ENCODE results near the gene PRSS16. TPM values are rescaled to one million over a fixed set of nuclear protein-coding genes. Genes with fewer than 3 reads are reported as not detected.

The PRSS16 gene
- total and polyA plus RNA-seq, 9 of the 15 experiments (the other 6 are each of a cell fraction or from before 2014, with no cell fraction given) = 4.5 to 21.3 (median 12.1) TPM

DNA sequence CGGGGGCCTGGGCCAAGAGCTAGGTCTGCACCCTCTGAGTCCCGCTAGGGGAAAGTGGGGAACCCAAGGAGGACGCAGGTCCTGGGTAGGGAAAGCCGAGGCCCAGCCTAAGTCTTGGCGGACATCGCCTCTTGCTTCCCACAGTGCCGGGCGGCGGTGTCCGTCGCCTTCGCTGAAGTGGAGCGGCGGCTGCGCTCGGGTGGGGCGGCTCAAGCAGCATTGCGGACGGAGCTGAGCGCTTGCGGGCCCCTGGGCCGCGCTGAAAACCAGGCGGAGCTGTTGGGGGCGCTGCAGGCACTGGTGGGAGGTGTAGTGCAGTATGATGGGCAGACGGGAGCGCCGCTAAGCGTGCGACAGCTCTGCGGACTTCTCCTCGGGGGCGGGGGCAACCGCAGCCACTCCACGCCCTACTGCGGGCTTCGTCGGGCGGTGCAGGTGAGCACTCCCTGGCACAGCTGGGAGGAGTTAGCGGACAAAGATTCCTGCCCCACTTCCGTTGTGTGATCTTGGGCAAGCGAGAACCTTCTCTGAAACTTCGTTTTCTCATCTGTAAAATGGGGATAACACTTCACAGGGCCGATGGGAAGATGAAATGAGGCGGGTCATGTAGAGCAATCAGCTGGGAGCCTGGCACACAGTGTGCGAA, 4.2 kb downstream of the PRSS16 start (continued):
- TF ChIP-seq ARID1B (IDR thresholded peaks at IDR 0.05) = peak; percentile 44
- TF ChIP-seq MXI1 (IDR thresholded peaks at IDR 0.05; ENCODE audit: low read depth, low read length) = no peak
- peak; percentile 89 for TF ChIP-seq PTBP1 (IDR thresholded peaks at IDR 0.05; ENCODE audit: low read depth, low read length)
- no peak for TF ChIP-seq FOS (IDR thresholded peaks at IDR 0.05; ENCODE audit: extremely low read depth, insufficient read length)
- no peak for TF ChIP-seq SIRT6 (IDR thresholded peaks at IDR 0.05; ENCODE audit: low read depth, low read length)
- peak; percentile 65; the same call in 1 of the 2 replicates for TF ChIP-seq ARID2 (IDR thresholded peaks at IDR 0.05)
- 0 out of 2 replicates have a peak, but pooled peaks have one; percentile 15 for TF ChIP-seq ELF4 (CRISPR knock-in tag; IDR thresholded peaks at IDR 0.05)
- TF ChIP-seq KAT7 (CRISPR knock-in tag; IDR thresholded peaks at IDR 0.05; ENCODE audit: borderline replicate concordance) = 0 out of 2 replicates have a peak, but pooled peaks have one; percentile 58
- TF ChIP-seq, protein P1, sequence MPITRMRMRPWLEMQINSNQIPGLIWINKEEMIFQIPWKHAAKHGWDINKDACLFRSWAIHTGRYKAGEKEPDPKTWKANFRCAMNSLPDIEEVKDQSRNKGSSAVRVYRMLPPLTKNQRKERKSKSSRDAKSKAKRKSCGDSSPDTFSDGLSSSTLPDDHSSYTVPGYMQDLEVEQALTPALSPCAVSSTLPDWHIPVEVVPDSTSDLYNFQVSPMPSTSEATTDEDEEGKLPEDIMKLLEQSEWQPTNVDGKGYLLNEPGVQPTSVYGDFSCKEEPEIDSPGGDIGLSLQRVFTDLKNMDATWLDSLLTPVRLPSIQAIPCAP (CRISPR knock-in tag; IDR thresholded peaks at IDR 0.05; ENCODE audit: borderline replicate concordance) = no peak
- peak; percentile 71 for TF ChIP-seq CCNT2 (IDR thresholded peaks at IDR 0.05; ENCODE audit: borderline replicate concordance, extremely low read depth, insufficient read length, low read depth, low read length)
- TF ChIP-seq ATF7 (IDR thresholded peaks at IDR 0.05) = peak; percentile 73
- TF ChIP-seq RFX7 (CRISPR knock-in tag; IDR thresholded peaks at IDR 0.05) = no peak
- peak; percentile 86 for TF ChIP-seq ZNF764 (CRISPR knock-in tag; IDR thresholded peaks at IDR 0.05; ENCODE audit: low read depth)
- TF ChIP-seq ZNF584 (CRISPR knock-in tag; IDR thresholded peaks at IDR 0.05; ENCODE audit: low read depth) = 0 out of 2 replicates have a peak, but pooled peaks have one; percentile 46
- peak; percentile 64 for TF ChIP-seq POLR2B (IDR thresholded peaks at IDR 0.05; ENCODE audit: low read depth, partially characterized antibody)
- TF ChIP-seq, protein P2, sequence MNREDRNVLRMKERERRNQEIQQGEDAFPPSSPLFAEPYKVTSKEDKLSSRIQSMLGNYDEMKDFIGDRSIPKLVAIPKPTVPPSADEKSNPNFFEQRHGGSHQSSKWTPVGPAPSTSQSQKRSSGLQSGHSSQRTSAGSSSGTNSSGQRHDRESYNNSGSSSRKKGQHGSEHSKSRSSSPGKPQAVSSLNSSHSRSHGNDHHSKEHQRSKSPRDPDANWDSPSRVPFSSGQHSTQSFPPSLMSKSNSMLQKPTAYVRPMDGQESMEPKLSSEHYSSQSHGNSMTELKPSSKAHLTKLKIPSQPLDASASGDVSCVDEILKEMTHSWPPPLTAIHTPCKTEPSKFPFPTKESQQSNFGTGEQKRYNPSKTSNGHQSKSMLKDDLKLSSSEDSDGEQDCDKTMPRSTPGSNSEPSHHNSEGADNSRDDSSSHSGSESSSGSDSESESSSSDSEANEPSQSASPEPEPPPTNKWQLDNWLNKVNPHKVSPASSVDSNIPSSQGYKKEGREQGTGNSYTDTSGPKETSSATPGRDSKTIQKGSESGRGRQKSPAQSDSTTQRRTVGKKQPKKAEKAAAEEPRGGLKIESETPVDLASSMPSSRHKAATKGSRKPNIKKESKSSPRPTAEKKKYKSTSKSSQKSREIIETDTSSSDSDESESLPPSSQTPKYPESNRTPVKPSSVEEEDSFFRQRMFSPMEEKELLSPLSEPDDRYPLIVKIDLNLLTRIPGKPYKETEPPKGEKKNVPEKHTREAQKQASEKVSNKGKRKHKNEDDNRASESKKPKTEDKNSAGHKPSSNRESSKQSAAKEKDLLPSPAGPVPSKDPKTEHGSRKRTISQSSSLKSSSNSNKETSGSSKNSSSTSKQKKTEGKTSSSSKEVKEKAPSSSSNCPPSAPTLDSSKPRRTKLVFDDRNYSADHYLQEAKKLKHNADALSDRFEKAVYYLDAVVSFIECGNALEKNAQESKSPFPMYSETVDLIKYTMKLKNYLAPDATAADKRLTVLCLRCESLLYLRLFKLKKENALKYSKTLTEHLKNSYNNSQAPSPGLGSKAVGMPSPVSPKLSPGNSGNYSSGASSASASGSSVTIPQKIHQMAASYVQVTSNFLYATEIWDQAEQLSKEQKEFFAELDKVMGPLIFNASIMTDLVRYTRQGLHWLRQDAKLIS (CRISPR knock-in tag; IDR thresholded peaks at IDR 0.05) = peak; percentile 60; the same call in 1 of the 2 replicates
- TF ChIP-seq MTA1 (IDR thresholded peaks at IDR 0.05; ENCODE audit: borderline replicate concordance) = peak; percentile 68
- TF ChIP-seq PURB (CRISPR knock-in tag; IDR thresholded peaks at IDR 0.05; ENCODE audit: low read depth) = no peak
- TF ChIP-seq RAD21 (CRISPR knock-in tag; conservative IDR thresholded peaks at IDR 0.05 in 1 of 2, IDR thresholded peaks at IDR 0.05 in 1 of 2) = peak; percentile 71 to 79
- TF ChIP-seq HDAC2 (IDR thresholded peaks at IDR 0.05) = peak; percentile 97
- TF ChIP-seq TEAD2 (tag; IDR thresholded peaks at IDR 0.05) = no peak
- TF ChIP-seq ZNF263 (CRISPR knock-in tag; IDR thresholded peaks at IDR 0.05; ENCODE audit: borderline replicate concordance) = peak; percentile 92
- TF ChIP-seq ZNF311 (CRISPR knock-in tag; IDR thresholded peaks at IDR 0.05) = no peak
- TF ChIP-seq EHMT2 (IDR thresholded peaks at IDR 0.05) = no peak

All from K562 (cell line).